Fibroblast of pulmonary artery (primary cell): ENCODE measurements around the gene SWI5.

ENCODE experiments used
- DNase-seq: peaks from one replicate; pipeline ENCODE4 v3.0.0-alpha.2; 2010; ENCODE audit warnings: low read depth
- H3K4me3 ChIP-seq: replicated peaks from 2 replicates; pipeline ENCODE4 v1.5.1; 2011; ENCODE audit warnings: low read depth, mild to moderate bottlenecking, control low read depth, low read length, moderate library complexity
- CTCF ChIP-seq: IDR thresholded peaks from 2 replicates; pipeline ENCODE4 v1.5.1; 2011; ENCODE audit warnings: mild to moderate bottlenecking, control low read depth, low read length, inconsistent platforms; ENCODE audit errors: missing control alignments

SWI5 gene

GRCh38 chr9:128242124-128242523 is 34.0 kb upstream of the SWI5 start:
- no peak for DNase-seq
- TF ChIP-seq CTCF = no peak
- no peak overlapping the region for H3K4me3 ChIP-seq

DNA sequence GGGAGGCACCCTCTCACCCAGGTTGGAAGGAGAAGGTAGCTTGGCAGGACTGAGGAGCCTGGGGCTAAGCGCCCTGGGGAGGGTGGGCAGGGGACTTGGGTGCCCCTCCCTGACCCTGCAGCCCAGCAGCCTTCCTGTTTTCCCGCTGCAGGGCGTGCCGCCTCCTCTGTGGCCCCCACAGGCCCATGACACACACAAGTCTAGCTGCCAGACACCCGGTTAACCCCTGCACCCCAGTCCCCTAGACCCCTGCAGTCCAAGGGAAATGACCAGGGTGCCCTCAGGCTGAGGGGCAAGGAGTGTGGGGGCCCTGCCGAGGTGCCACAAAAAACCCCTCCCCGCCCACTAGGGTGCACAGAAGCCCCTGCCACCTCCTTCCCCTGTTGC is 33.3 kb upstream of the SWI5 start:
- H3K4me3 ChIP-seq = no peak overlapping the region
- no peak for TF ChIP-seq CTCF
- DNase-seq = no peak

- no peak for TF ChIP-seq CTCF
- peak; percentile 20 for DNase-seq
- H3K4me3 ChIP-seq = no peak overlapping the region
Measured at GRCh38 chr9:128243215-128244018, 32.7 kb upstream of the SWI5 start.

- peak overlapping the region; percentile 56 for H3K4me3 ChIP-seq
- no peak for DNase-seq
Measured at GRCh38 chr9:128244091-128244836, 31.8 kb upstream of the SWI5 start.

GRCh38 chr9:128244837-128245231 is 31.2 kb upstream of the SWI5 start:
- DNase-seq = peak; percentile 89
- peak overlapping the region; percentile 56 for H3K4me3 ChIP-seq
- TF ChIP-seq CTCF = no peak

More at GRCh38 chr9:128244091-128244836, 31.8 kb upstream of the SWI5 start:
- no peak for TF ChIP-seq CTCF

- DNase-seq = peak; percentile 68
- no peak overlapping the region for H3K4me3 ChIP-seq
- TF ChIP-seq CTCF = no peak
Measured at GRCh38 chr9:128245421-128246151, 30.5 kb upstream of the SWI5 start.
